Measurements from ENCODE around the gene ENTREP1.
A peak's percentile ranks its signal among the peaks of the same experiment; 100 is the strongest.
"Not testable (repeated sequence)": the region's sequence is repeated elsewhere in the genome, so short reads cannot be mapped to it uniquely, and the experiment has no call there.

ENTREP1 gene, protein sequence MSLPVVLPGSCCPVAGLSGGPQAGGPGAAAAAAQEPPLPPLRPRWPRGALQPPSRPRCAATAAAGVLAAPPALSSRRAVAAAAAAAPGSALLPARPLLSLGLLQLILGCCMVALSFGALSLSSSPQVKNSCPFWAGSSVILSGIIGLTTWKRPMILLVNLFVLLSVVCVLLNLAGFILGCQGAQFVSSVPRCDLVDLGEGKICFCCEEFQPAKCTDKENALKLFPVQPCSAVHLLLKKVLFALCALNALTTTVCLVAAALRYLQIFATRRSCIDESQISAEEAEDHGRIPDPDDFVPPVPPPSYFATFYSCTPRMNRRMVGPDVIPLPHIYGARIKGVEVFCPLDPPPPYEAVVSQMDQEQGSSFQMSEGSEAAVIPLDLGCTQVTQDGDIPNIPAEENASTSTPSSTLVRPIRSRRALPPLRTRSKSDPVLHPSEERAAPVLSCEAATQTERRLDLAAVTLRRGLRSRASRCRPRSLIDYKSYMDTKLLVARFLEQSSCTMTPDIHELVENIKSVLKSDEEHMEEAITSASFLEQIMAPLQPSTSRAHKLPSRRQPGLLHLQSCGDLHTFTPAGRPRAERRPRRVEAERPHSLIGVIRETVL

DNA sequence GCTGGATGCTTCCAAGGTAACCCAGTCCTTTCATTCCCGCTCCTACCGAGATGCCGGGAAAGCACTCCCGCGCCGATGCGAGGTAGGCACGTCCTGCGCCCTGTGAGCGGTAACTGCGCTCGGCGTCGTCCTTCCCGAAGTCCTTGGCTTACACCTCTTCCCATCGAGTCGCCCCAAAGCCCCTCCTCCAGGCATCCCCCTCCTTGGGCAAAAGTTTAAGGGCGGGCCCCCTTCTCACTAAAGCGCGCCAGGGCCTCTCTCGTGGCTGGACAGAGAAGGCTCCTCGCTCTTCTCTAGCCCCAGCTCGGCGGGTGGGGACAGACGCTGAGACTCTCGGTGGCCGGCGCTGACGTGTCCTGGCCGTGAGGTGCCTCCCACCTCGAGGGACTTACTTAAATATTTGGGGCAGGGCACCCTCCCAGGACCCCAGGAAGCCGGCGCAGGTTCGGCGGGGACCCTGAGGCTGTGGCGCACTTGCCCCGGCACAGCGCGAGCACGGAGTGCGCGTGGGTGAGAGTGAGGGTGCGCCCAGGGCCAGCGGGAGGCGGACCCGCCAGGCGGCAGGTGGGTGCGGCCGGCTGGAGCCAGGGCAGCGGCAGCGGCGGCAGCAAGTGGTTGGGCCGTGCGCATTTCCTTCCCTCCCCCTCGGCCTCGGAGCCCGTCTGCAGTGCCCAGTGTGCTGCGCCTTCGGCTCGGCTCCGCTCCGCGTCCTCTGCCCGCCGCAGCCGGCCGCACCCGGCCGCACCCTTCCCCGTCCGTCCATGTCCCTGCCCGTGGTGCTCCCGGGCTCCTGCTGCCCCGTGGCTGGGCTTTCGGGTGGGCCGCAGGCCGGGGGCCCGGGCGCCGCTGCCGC lies at the start of gene ENTREP1:
Gene ENTREP1, plus strand, starts transcription at position 667 of the 853 bp plus-strand sequence. Its CDS starts 95 bp downstream, at position 762.
- DNase-seq: peak; percentile 53

DNA sequence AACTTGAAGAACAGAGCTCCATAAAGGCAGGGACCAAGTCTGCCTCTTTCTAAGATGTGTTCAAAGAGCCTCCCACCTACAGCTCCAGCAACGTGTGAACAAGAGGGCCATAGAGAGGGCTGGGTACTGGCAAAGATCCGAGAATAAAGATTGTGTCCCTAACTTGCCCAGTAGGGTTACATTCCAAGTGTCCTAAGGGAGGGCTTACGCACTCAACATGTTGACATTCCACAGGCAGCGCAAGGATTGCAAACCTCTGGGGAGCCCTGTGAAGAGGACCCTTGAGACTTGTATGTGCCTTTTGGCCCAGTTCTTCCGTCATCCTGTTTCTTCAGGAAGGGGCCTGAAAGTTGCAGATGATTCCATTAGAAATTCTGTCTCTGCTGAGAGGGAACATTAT lies 48.2 kb upstream of the ENTREP1 start:
- DNase-seq: no peak

DNA sequence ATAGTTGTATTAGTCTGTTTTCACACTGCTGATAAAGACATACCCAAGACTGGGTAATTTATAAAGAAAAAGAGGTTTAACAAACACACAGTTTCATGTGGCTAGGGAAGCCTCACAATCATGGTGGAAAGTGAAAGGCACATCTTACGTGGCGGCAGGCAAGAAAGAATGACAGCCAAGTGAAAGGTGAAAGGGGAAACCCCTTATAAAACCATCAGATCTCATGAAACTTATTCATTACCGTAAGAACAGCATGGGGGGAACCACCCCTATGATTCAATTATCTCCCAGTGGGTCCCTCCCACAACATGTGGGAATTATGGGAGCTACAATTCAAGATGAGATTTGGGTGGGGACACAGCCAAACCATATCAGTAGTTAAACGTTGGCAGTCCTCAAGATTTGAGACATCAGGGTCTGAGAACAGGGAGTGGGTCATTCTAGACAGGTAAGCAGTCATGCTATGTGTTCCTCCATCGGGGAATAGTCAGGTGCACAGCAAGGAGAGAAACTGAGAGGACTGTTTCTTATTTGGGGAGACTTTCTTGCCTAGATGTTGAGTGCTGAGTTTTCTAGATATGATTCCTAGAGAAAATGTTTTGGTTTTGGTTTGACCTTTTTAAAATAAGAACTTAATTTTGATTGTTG lies 45.8 kb upstream of the ENTREP1 start:
- DNase-seq: no peak

DNA sequence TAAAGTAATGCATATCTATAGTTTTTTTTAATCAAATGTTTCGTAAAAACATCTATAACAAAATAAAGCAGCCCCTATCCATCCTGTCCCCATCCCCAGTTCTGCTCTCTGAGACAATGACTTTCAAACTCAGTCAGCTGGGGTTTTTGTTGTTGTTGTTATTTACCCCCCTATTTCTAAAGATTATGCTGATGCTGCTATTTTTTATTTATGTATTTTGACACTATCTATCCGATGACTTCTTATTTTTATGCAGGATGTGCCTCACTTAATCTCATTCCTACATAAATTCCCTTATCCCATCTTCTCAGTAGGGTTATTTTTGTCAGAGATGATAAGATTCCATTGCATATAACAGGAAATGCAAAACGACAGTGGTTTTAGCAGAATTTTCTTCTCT lies 45.3 kb upstream of the ENTREP1 start:
- DNase-seq: no peak

DNA sequence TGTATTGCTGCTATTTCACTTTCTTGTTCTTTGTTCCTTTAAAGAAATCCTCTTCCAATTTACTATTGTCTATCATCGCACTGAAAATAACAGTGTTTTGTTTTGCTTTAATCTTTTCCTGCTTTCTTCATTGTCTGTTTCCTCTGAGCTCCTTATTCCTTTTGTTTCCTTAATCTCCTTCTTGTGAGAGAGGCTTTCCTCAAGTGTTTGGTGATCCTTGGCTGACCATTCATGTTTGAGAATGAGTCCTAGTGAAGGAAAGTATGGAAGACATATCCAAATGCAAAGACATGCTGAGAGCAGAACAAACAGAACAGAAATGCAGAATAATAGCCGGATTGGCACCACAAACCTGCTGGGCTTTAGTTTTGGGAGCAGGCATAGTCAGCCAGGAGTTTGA lies 42.0 kb upstream of the ENTREP1 start:
- DNase-seq: no peak

DNA sequence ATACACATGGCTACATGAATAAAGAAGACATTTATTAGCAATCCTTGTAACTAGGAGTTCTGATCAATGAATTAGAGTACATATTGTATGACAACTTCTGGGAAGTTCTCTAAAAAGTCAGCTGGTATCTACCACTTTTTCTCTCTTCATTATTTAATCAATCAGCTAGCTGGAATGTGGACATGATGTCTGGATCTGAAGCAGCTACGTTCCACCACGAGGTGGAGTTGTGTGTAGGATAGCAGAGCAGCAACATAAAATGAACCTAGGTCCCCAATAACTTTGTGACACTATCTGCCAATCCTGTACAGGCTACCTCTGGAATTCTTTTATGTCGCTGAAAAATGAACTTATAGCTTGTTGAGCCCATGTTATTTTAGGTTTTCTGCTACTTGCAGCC lies 32.9 kb upstream of the ENTREP1 start:
- DNase-seq: no peak

DNA sequence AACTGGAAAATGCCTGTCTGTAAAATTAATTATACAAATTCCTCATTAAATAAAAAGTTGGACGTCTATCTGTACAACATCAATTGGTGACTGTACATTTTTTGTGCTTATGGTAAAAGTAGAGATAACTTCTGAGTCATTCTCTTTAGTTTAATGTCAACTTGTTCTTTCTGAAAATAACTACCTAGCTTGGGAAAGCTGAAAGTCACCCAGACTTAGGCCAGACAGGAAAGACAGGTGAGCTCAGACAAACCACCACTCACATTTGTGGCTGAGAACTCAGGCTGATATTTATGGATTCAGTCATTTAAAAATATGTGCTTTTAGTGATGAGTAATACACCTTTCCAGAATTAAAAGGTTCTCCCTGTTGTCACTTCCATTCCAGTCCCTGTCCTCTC lies 31.9 kb upstream of the ENTREP1 start:
- no peak for DNase-seq

DNA sequence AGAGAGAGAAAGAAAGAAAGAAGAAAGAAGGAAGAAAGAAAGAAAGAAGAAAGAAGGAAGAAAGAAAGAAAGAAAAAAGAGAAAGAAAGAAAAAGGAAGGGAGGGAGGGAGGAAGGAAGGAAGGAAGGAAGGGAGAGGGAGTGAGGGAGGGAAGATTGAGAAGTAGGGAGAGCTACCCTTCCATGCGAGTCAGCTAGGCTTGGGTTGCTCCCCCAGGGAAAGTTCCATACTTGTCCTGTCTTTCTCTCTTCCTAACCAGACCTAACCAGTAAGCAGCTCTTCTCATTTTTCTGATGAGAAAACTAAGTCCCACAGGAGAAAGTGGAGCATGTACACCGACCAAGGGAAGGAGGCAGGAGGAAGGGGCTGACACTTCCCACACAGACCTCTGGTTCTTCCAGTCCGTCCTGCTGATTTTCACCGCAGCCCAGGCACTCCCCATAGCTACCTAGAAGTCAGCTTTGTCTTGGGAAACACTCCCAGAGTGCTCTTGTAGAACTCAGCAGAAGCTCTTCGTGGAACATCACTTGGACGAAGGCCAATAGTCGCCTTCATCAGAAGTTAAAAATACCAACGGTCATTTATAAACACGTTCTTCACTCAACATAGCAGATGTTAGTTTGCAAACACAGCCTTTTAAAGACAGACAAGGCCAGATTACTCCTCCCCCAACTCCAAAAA lies 29.0 kb upstream of the ENTREP1 start:
- no peak for DNase-seq

DNA sequence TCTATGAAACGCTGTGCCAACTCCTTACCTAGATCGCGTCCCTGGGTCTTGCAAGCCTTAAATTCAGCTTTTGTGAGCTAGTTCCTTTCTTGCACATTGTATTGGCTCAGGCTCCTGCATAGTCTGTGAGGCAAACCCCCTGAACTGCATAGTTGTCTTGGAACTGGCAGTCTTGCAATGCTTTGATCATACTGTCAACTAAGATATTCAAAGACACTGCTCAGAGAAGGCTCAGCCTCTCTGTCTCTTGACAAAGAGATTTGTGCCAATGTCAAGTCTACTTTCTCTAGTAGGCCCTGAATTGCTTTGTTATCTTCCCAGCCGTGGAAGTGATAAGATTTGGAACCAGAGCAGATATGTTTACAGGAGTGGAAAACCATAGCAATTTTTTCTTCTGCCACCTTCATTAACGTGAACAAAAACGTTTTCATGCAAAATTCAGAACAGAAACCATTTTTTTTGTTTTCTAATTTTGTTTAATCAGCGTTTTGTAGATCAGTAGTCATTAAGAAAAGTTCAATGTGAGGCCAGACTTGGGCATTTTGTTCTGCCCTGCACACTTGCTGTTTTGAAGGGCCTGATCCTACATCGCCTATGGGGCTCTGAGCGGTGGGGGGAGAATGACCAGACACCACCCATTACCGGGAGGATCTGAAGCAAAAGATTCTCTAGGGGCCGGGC lies 27.6 kb upstream of the ENTREP1 start:
- no peak for DNase-seq

DNA sequence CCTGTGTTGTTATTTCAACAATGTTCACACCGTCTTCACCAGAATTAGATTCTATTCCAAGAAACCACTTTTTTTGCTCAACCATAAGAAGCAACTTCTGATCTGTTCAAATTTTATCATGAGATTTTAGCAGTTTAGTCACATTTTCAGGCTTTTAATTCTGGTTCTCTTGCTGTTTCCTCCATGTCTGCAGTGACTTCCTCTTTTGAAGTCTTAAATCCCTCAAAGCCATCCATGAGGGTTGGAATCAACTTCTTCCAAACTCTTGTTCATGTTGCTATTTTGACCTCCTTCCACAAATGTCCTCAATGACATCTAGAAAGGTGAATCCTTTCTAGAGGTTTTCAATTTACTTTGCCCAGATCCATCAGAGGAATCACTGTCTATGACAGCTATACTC lies 25.7 kb upstream of the ENTREP1 start:
- DNase-seq: no peak

DNA sequence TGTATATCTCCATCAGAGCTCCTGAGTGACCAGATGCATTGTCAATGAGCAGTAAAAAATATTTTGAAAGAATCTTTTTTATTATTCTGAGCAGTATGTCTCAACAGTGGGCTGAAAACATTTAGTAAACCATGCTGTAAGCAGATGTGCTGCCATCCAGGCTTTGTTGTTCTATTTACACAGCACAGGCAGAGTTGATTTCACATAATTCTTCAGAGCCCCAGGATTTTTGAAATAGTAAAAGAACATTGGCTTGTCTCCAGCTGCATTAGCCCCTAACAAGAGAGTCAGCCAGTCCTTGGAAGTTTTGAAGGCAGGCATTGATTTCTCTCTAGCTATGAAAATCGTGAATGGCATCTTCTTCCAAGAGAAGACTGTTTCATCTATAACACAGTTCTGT lies 25.2 kb upstream of the ENTREP1 start:
- DNase-seq: no peak

DNA sequence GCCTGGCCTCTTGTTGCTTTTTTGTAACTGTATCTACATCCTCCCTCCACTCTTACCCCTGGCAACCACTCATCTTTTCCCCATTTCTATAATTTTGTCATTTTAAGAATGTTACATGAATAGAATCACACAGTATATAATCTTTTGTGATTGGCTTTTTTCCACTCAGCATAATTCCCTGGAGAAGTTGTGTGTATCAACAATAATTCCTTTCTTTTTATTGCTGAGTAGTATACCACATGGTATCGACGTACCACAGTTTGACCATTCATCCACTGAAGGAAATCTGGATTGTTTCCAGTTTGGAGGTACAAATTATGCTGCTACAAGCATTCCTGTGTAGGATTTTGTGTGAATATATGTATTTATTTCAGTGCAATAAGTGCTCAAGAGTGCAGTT lies 21.7 kb upstream of the ENTREP1 start:
- no peak for DNase-seq

DNA sequence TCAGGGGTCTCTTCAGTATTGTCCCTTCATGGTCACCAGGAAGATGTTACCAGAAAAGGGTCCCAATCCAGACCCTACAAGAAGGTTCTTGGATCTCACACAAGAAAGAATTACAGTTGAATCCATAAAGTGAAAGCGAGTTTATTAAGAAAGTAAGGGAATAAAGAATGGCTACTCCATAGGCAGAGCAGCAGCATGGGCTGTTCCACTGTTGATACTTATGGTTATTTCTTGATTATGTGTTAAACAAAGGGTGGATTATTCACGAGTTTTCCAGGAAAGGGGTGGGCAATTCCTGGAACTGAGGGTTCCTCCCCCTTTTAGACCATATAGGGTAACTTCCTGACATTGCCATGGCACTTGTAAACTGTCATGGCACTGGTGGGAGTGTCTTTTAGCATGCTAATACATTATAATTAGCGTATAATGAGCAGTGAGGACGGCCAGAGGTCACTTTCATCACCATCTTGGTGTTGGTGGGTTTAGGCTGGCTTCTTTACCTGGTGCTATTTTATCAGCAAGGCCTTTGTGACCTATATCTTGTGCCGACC lies 18.0 kb upstream of the ENTREP1 start:
- DNase-seq: not testable (repeated sequence)

DNA sequence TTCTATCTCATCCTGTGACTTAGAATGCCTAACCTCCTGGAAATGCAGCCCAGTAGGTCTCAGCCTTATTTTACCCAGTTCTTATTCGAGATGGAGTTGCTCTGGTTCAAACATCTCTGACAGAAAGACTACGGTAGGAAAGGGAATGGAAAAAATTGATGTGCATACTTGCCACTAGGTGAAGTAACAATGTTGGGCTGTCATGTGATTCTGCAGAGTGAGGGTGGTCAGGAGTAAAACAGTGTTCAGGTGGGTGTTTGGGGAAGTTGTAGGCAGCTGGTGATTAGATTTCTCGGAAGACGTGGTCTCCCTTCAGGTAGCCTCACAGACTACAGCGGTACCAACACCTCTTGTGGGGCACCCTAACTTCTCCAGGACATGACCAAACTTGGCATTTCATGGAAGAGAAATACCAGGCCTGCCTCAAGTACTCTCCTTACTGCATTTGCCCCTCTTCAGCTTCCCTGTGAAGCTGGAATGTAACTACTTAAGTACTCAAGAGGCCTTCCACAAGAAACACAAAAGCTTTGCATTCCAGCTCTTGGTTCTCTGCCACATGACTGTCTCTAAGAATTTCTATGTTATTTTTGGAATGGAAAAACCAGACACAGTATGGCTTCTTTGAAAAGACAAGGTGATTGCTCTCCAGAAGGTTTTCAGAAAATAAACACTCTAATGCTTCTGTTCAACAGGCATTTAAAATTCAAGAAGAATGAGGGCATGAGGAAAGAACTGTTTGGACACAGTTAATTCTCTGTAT lies 17.4 kb upstream of the ENTREP1 start:
- no peak for DNase-seq

DNA sequence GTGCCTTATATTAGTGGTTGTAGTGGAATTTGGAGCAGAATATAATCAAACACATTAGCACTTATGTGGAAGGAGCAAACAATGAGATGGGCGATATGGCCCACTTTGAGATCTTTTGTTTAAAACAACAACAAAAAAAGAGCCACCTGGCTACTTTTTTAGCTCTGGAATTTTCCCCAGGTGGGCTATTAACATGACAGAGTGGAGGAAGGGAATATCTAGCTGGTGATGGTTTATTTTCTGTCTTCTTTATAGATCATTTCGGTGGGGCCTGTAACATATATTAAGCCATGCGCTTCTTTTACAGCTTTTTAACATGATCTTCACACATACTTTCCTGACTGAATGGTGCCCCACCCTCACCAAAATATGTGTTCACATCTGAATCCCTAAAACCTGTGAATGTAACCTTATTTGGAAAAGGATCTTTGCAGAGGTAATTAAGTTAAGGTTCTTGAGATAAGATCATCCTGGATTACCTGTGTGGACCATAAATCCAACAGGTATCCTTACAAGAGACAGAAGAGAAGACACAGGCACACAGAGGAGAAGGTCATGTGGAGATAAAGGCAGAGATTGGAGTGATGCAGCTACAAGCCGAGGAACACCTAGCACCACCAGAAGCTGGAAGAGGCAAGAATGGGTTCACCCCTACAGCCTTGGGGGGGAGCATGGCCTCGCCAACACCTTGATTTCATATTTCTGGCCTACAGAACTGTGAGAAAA lies 16.6 kb upstream of the ENTREP1 start:
- no peak for DNase-seq

DNA sequence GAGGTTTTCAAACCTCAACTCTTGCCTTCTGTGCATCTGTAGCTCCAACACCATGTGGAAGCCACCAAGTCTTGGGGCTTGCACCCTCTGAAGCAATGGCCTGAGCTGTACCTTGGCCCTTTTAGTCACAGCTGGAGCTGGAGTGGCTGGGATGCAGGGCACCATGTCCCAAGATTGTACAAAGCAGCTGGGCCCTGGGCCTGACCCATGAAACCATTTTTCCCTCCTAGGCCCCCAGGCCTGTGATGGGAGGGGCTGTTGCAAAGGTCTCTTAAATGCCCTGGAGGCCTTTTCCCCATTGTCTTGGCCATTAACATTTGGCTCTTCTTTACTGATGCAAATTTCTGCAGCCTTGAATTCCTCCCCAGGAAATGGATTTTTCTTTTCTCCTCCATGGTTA lies 11.8 kb upstream of the ENTREP1 start:
- DNase-seq: no peak

DNA sequence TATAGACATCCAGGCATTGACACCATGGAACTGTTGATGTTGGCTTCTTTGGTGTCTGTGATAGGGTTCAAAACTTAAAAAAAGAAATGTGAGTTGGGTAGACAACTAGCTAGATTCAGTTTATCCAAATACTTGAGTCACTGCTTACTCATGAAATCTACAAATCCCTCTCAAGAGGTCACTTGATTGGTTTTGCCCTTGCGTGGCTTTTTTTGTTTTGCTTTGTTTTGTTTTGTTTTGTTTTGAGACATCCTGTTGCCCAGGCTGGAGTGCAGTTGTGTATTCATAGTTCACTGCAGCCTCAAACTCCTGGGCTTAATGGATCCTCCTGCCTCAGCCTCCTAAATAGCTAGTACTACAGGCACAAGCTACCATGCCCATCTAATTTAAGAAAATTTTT lies 10.5 kb upstream of the ENTREP1 start:
- no peak for DNase-seq

DNA sequence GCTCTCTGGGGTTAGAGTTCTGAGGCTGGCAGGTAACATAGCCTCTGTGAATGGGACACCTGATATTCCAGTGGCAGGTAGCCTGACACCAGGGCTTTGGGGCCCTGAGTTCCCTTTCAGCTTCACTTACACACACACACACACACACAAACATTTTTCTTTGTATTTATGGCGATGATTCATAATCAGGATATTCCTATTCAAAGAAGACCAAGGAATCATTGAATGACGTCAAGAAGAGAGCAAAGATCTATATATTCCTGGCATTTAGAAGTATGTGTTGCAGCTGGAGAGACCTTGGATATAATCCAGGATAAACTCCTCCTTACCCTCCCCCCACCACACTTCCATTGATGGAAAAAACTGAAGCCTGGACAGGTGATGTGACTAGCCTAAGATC lies 7.9 kb upstream of the ENTREP1 start:
- DNase-seq: no peak

DNA sequence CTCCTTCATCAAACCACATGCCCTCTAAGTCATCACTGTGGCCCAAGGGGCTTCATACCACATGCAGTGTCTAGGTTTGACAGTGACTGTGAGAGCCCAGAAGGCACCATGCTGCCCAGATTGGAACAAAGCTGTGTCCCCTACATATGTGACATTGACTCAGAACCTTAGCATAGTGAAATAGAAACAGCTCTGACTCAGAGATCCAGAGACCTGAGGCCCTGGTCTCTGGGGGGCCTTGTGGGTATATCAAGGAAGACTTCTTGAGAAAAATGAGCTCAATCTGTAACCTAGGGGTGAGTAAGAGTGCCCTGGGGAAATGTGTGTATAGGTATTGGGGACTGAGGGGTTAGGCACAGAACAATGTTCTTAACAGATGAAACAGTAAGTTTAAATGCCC lies 7.1 kb upstream of the ENTREP1 start:
- peak; percentile 57 for DNase-seq

DNA sequence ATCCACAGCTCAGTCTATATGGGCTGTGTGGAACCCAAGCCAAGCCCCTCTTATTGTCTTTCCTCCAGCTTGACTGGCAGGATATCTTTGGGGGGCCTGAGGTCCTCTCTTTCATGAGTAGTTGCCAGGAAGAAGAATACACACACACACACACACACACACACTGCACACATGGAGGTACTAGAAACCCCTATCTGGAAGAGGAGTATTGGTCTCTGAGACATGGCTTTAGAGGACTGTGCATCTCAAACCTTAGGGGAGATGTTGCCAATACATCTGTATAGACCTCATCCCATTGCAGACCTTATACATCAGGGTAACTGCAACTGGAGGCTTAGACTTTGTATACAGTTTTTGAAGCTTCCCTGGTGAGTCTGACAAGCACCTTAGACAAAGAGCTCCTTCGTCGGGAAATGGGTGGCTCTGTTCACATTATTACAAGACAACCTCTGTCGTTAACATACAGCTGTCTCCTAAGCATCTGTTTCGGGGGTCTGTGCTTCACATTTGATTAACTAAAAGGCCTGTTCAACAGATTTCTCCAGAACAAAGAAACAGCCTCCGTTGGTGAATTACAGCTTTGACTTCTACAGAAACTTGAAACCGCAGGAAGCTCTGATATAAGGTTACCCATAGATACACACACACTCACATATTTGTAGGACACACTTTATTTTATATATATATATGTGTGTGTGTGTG lies 5.5 kb upstream of the ENTREP1 start:
- DNase-seq: no peak

All from activated CD8-positive, alpha-beta memory T cell treated with anti-CD3 and anti-CD28 coated beads, Interleukin-2, amount 50 U/mL, for 48 hours (primary cell).